Raji (cell line): Measurements from ENCODE around the gene TMEM221.
A peak's percentile ranks its signal among the peaks of the same experiment; 100 is the strongest.

Source experiments
- POLR2A ChIP-seq: IDR thresholded peaks from 2 replicates; pipeline ENCODE4 v1.6.1; 2011; ENCODE audit warnings: low read depth, low read length, control low read depth; ENCODE audit not compliant: insufficient read depth

Gene TMEM221

GRCh38 chr19:17406046-17406886 is 42.2 kb downstream of the TMEM221 start:
- 0 out of 2 replicates have a peak, but pooled peaks have one; percentile 34 for TF ChIP-seq POLR2A

- peak; percentile 65 for TF ChIP-seq POLR2A
Observed at GRCh38 chr19:17405250-17406045, 43.0 kb downstream of the TMEM221 start, which contains the start of gene BST2. Gene BST2, minus strand, starts transcription at chr19:17405630. Its CDS starts 55 bp downstream, at chr19:17405575.

GRCh38 chr19:17404621-17405249 is 43.7 kb downstream of the TMEM221 start:
- no peak for TF ChIP-seq POLR2A

- TF ChIP-seq POLR2A: no peak
Observed at GRCh38 chr19:17404015-17404414, 44.5 kb downstream of the TMEM221 start.

GRCh38 chr19:17402982-17403855 is 45.2 kb downstream of the TMEM221 start:
- no peak for TF ChIP-seq POLR2A

GRCh38 chr19:17401628-17402027 is 46.8 kb downstream of the TMEM221 start:
- no peak for TF ChIP-seq POLR2A

GRCh38 chr19:17398902-17399527 is 49.5 kb downstream of the TMEM221 start:
- no peak for TF ChIP-seq POLR2A

- no peak for TF ChIP-seq POLR2A
Observed at GRCh38 chr19:17394891-17395415, 53.5 kb downstream of the TMEM221 start.

- no peak for TF ChIP-seq POLR2A
Observed at GRCh38 chr19:17393914-17394313, 54.6 kb downstream of the TMEM221 start, which contains the start of gene CCDC194. Gene CCDC194, minus strand, starts transcription at chr19:17394196. Its CDS starts 38 bp downstream, at chr19:17394158.

- TF ChIP-seq POLR2A: no peak
Observed at GRCh38 chr19:17393002-17393401, 55.5 kb downstream of the TMEM221 start.

GRCh38 chr19:17391371-17392151 is 56.9 kb downstream of the TMEM221 start:
- peak; percentile 21; the same call in 1 of the 2 replicates for TF ChIP-seq POLR2A

GRCh38 chr19:17390665-17391370 is 57.6 kb downstream of the TMEM221 start:
- no peak; the same call in 1 of the 2 replicates for TF ChIP-seq POLR2A

GRCh38 chr19:17389957-17390664 is 58.4 kb downstream of the TMEM221 start:
- no peak for TF ChIP-seq POLR2A
